C4-2B (cell line): ENCODE data around the gene NMNAT2.

Source experiments
- CTCF ChIP-seq: fragments of 450-650 bp; conservative IDR thresholded peaks from 2 replicates; pipeline ENCODE4 v1.5.1; 2017; ENCODE audit warnings: mild to moderate bottlenecking
- ZFX ChIP-seq: fragments of 450-650 bp; IDR thresholded peaks from 2 replicates; pipeline ENCODE4 v1.6.1; 2017

GRCh38 chr1:183222909-183223308 lies 195.3 kb downstream of the NMNAT2 start:
- no peak for TF ChIP-seq CTCF
- TF ChIP-seq ZFX, result no peak
